IPS DF 4.7 (cell line): ENCODE data around the gene SLCO3A1.
"Not testable (repeated sequence)": the region's sequence is repeated elsewhere in the genome, so short reads cannot be mapped to it uniquely, and the experiment has no call there.

ENCODE experiments used
- DNase-seq: peaks from one replicate; pipeline ENCODE4 v3.0.0-alpha.2; 2013; ENCODE audit warnings: low spot score; ENCODE audit errors: extremely low read depth

The SLCO3A1 gene

DNA sequence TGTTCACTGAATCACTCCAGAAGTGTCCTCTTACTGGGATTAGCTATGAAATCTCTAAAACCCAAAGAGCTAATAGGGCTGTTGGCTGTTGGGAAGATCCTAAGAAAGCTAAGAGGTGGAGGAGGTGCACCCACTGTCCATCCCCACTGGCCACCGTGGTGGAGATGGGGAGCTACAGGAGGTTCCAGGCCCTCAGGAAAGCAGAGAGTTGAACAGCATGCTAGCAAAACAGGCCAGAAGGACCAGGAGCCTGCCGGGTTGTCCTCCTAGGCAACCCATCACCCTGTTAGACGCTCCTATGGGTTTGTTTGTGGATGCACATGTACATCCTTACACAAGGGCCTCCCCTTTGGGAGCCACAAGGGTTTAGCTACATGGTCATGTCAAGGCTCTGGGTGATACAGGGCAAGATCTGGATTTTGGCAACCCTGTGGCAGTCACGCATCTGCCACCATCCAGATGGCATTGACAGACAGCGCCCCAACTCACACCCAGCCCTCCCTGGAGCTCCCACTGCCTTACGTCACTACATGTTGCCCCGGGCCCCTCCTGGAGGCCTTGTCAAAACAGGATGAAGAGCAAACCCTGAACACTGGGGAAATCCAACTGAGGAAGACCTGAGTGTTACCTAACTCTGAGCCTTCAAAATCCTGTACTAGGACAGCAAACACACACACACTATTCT, 208.1 kb downstream of the SLCO3A1 start:
- DNase-seq, result no peak

- no peak for DNase-seq
Measured at GRCh38 chr15:92062505-92062904, 209.0 kb downstream of the SLCO3A1 start.

GRCh38 chr15:92068121-92068520, 214.6 kb downstream of the SLCO3A1 start:
- DNase-seq, result no peak

DNA sequence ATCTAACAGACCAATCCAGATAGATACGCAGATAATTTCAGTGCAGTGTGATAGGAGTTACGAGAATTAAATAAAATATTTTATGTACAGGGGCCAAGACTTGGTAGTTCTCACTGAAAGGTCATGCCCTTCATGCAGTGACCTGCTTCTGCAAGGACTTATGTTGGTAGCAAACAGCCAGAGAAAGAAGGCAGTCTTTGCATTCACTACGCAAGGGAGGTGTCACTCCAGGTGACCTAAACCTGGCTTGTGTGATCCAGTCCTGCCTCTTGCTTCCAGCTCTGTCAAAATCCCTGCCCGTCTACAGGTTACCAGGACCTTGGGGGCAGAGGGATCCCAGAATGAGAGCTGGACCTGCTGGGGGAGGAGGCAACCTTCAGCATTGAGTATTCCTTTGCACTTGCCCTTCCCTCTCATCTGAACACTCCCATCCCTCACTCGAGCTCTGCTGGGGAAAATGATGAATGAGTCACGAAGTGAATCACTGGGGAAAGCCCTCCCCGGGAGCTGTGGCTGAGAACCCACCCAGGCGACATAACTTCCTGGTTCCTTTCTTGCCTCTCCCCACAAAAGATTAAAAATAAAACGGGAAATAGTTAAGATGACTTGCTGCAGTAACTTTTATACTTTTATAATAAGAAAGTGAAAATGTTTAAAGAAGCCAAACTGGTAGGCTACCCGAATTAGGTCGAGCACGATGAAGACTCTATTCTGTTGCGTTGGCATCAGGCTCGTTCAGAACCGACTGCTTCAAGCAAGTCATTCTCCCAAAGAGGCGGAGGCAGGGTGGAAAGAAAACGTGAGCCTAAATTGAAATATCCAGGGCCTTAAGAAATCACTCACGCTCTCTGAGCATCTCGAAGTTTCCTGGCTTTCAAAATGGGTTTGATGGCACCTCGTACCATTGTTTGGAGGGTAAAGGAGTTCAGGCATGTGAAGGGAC, 216.1 kb downstream of the SLCO3A1 start:
- DNase-seq, result no peak

- not testable (repeated sequence) for DNase-seq
Measured at GRCh38 chr15:92070251-92070650, 216.7 kb downstream of the SLCO3A1 start.

- no peak for DNase-seq
Measured at GRCh38 chr15:92071045-92071634, 217.6 kb downstream of the SLCO3A1 start.

DNA sequence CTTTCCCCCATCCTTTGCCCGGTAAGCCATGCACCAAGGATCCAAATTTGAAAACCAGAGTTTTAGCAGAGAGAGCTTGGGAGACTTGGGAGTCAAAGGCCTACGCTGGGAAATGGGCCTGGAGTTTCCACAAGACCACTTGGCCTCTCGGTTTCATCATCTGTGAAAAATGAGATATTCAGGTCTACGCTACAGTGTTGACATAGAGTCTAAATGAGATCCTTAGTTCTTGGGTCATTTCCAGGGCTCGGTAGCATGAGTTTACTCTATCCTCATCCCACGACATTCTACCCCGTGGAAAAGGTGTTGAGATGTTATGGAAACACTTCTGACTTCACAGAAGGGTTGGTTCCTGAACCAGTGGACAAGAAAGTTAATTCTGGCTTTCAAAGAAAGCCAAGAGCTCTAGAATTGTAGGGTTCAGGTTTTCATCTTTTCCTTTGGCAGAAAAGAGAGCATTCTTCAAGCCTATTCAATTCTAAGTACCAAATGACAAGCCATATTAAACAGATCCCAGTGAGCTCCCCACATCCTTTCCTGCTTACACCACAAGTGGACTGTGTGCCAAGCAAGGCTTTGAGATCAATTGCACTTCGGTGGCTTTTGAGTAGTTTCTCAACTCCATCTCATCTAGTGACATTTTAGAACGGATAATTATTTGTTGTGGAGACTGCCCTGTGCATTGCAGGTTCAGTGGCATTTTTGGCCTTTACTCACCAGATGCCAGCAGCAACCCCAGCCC, 219.7 kb downstream of the SLCO3A1 start:
- no peak for DNase-seq

- DNase-seq, result no peak
Measured at GRCh38 chr15:92074101-92074500, 220.6 kb downstream of the SLCO3A1 start.

GRCh38 chr15:92074646-92075045, 221.1 kb downstream of the SLCO3A1 start:
- no peak for DNase-seq

DNA sequence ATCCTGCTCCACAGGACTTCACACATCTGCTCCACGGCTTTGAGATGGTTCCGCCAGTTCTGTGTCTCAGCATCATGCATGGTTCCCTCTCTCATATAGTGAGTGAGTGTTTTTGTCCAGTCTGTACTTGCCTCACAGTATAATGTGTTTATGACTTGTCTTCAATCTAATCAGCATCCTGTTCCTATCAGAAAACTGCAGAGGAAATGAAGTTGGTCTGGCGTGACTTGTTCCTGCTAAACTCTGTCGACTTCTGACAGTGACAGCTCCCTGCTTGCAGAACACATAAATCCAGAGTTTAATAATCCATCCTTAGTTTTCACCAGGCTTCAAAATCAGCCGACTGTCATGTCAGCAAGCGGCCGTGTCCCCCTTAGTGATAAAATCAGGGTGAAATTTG, 222.3 kb downstream of the SLCO3A1 start:
- DNase-seq, result no peak

DNA sequence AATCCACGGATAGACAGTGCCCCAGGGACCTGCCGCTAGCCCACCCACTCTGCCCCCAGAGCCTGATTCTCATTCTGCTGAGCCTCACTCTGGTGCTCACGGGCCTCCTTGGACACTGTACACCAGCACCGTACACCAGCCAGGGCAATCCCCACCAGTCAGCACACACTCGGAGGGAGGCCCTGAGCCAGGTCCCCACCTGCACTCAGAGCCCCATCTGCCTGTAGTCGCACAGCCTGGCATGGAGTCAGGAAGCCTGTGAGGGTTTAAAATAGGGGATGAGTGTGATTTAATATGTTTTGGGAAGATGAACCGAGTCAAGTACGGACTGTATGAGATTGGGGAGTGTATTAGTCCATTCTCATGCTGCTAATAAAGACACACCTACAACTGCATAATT, 223.0 kb downstream of the SLCO3A1 start:
- DNase-seq, result no peak

- DNase-seq, result peak; percentile 46
Measured at GRCh38 chr15:92077353-92078085, 224.0 kb downstream of the SLCO3A1 start.

DNA sequence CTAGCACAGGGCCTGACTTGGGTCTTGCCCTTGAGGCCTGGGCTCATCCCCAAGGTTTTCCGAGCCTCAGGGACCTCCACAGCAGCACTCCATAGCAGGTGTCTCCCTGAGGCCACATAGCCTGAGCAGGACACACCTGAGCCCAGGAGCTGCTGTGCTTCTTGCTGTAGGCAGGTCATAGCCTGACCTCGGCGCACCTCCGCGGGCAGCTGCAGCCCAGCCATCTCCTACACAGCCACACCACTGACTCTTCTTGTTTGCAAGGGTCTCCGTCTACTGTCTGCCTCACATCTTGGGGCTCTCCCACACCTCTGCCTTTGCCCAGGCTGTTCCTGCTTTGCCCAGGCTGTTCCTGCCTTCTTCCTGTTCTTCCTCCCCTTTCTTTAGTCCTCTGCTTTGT, 224.8 kb downstream of the SLCO3A1 start:
- no peak for DNase-seq

DNA sequence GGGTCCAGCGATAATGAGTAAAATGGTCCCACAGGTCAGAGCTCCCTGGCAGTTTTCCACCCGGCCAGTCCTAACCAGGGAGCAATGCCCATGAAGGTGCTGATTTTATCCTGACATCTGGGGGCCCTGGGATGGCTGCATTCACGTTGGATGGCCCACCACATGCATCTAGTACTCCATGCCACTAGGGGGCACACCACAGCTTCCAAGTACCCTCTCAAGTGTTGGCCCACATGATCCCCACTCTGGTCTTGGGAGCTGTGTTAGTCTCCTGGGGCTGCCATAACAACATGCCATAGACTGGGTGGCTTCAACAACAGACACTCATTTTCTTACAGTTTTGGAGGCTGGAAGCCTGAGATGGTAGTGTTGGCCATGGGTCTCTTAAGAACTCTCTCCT, 225.5 kb downstream of the SLCO3A1 start:
- DNase-seq, result no peak

GRCh38 chr15:92079647-92080255, 226.2 kb downstream of the SLCO3A1 start:
- no peak for DNase-seq

- peak; percentile 75 for DNase-seq
Measured at GRCh38 chr15:92082006-92082843, 228.7 kb downstream of the SLCO3A1 start.

GRCh38 chr15:92083190-92083589, 229.7 kb downstream of the SLCO3A1 start:
- DNase-seq, result no peak

DNA sequence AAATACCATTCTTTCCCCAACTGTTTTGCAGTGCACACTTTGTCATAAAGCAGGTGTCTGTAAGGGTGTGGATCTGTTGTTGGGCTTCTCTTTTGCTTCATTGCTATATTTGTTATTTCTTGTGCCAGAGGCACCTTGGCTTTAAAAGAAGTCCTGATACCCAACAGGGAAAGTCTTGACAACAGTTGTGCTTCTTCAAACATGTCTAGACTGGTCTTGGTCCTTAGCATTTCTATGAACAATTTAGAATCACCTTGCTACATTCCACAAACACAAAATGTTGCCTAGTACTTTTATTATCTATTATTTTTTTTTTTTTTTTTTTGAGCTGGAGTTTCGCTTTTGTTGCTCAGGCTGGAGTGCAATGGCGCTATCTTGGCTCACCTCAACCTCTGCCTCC, 233.7 kb downstream of the SLCO3A1 start:
- no peak for DNase-seq

DNA sequence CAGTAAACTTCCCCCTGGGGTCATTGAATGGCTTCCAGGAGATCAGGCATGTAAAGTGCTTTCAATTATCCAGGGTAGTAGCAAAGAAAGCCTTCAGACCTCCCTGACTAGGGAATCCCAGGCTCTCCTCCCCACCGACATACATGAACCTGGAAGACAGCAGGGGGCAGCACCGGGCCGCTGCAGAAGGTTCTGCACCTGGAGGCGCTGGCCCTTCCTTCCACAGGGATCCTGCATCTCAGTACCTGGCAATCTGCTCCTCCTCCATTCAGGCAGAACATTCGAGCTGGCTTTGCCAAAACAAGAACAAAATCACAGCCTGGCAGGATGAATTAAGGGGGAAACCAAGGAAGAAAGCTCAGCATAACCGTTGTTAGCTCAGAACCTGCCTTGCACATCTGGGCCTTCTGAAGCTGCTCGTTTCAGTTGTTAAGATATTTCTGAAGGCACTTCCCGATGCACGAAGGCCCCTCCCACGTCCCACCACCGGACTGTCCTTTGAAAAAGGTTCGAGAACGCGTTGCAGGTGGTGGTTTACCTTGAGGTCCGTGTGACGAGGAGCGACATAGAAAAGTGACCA, 237.7 kb downstream of the SLCO3A1 start:
- peak; percentile 64 for DNase-seq
